ENCODE results near the gene SCN2B.

SCN2B gene

GRCh38 chr11:118128721-118129470 lies 47.5 kb downstream of the SCN2B start:
- no peak for TF ChIP-seq POLR2AphosphoS5 (IDR thresholded peaks at IDR 0.05; ENCODE audit: low read depth)
- no peak for TF ChIP-seq REST (IDR thresholded peaks at IDR 0.05; ENCODE audit: insufficient replicate concordance, low read depth)
- TF ChIP-seq GABPA (IDR thresholded peaks at IDR 0.05; ENCODE audit: low read depth), result no peak
- TF ChIP-seq CTCF (IDR thresholded peaks at IDR 0.05; ENCODE audit: insufficient read depth, low read length), result no peak
- no peak for TF ChIP-seq SPI1 (IDR thresholded peaks at IDR 0.05; ENCODE audit: borderline replicate concordance, low read depth)
- Histone ChIP-seq H3K27ac (replicated peaks) (no peak overlapping the region), H3K4me3 (replicated peaks; ENCODE audit: insufficient read depth, low read length) (no peak overlapping the region), H3K27me3 (ENCODE audit: insufficient read depth, poor library complexity, severe bottlenecking) (no peaks in the 10 kb centered on the region)
- peak in 1 of 2 experiments; percentile 18 for DNase-seq (ENCODE audit: low read depth in 1 of 2, low spot score in 1 of 2)

- Histone ChIP-seq H3K4me3 (replicated peaks; ENCODE audit: insufficient read depth, low read length) (no peak overlapping the region), H3K27me3 (ENCODE audit: insufficient read depth, poor library complexity, severe bottlenecking) (no peaks in the 10 kb centered on the region), H3K27ac (replicated peaks) (no peak overlapping the region)
- no peak for DNase-seq (ENCODE audit: low read depth in 1 of 2, low spot score in 1 of 2)
- no peak for TF ChIP-seq SPI1 (IDR thresholded peaks at IDR 0.05; ENCODE audit: borderline replicate concordance, low read depth)
- no peak for TF ChIP-seq GABPA (IDR thresholded peaks at IDR 0.05; ENCODE audit: low read depth)
- no peak for TF ChIP-seq CTCF (IDR thresholded peaks at IDR 0.05; ENCODE audit: insufficient read depth, low read length)
- no peak for TF ChIP-seq POLR2AphosphoS5 (IDR thresholded peaks at IDR 0.05; ENCODE audit: low read depth)
- TF ChIP-seq REST (IDR thresholded peaks at IDR 0.05; ENCODE audit: insufficient replicate concordance, low read depth), result no peak
Measured at GRCh38 chr11:118128310-118128709, 48.1 kb downstream of the SCN2B start.

- Histone ChIP-seq H3K27me3 (ENCODE audit: insufficient read depth, poor library complexity, severe bottlenecking) (no peaks in the 10 kb centered on the region), H3K4me3 (replicated peaks; ENCODE audit: insufficient read depth, low read length) (no peak overlapping the region), H3K27ac (replicated peaks) (no peak overlapping the region)
- TF ChIP-seq SPI1 (IDR thresholded peaks at IDR 0.05; ENCODE audit: borderline replicate concordance, low read depth), result no peak
- TF ChIP-seq POLR2AphosphoS5 (IDR thresholded peaks at IDR 0.05; ENCODE audit: low read depth), result no peak
- no peak for TF ChIP-seq REST (IDR thresholded peaks at IDR 0.05; ENCODE audit: insufficient replicate concordance, low read depth)
- DNase-seq (ENCODE audit: low read depth in 1 of 2, low spot score in 1 of 2), result no peak
Measured at GRCh38 chr11:118126082-118126838, 50.2 kb downstream of the SCN2B start.
